ENCODE data around the gene LTA. TPM values are rescaled to one million over a fixed set of nuclear protein-coding genes. Genes with fewer than 3 reads are reported as not detected.
A peak's percentile ranks its signal among the peaks of the same experiment; 100 is the strongest.

The LTA gene
- total RNA-seq, 5 donors from 2014 or later (not counting 1 experiment from before 2014, with no cell fraction given), result 12.5 to 23.9 (median 17.9) TPM

DNA sequence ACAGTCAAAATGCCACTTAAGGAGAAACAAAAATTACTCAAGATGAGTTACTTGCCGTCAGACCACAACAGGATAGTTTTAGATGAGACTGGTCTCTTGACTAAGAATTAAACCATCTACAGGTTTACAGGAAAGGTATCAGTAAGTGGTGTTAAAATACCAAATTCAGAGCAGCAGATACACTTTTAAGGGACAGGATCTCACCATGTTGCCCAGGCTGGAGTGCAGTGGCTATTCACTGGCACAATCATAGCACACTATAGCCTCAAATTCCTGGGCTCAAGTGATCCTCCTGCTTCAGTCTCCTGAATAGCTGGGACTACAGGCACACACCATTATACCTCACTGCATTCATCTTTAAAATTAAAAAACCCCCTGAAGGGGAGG is 38.6 kb upstream of the LTA start:
- Histone ChIP-seq H3K4me1 (ENCODE audit: control insufficient read depth in 1 of 2, extremely low read depth in 1 of 2, insufficient read depth in 2 of 2, low read length in 2 of 2) (peaks cover 0 to 7% of the 10 kb centered on the region in 2 experiments), H3K9me3 (no peaks in the 10 kb centered on the region), H3K27ac (ENCODE audit: low read length) (no peak overlapping the region), H3K4me3 (ENCODE audit: control insufficient read depth in 1 of 2, extremely low read depth in 1 of 2, low read length in 1 of 2) (no peak overlapping the region), H3K27me3 (replicated peaks in 1 of 2; ENCODE audit: control insufficient read depth in 2 of 2, extremely low read depth in 1 of 2, insufficient read depth in 2 of 2, low read length in 1 of 2) (no peaks in the 10 kb centered on the region), H3K36me3 (ENCODE audit: control insufficient read depth in 2 of 2, extremely low read depth in 1 of 2, insufficient read depth in 1 of 2, low read length in 1 of 2) (peaks cover 14 to 88% of the 10 kb centered on the region in 2 donors)
- H3K36me3 Mint-ChIP-seq, result peaks cover 65% of the 10 kb centered on the region
- H3K9me3 Mint-ChIP-seq, result no peaks in the 10 kb centered on the region
- no peak overlapping the region for H3K4me3 Mint-ChIP-seq
- WGBS (ENCODE audit: insufficient coverage), result no CpG with 5 or more reads among the region's 1 CpG
- H3K27ac Mint-ChIP-seq, result peak overlapping the region; percentile 15 to 25
- no peaks in the 10 kb centered on the region for H3K27me3 Mint-ChIP-seq
- ATAC-seq (replicated peaks in 1 of 4) (no peak), DNase-seq (no peak)
- ChIA-PET CTCF (no interaction called here), POLR2A (no interaction called here)
- peaks cover 25 to 34% (median 29%) of the 10 kb centered on the region in 3 donors for H3K4me1 Mint-ChIP-seq

DNA sequence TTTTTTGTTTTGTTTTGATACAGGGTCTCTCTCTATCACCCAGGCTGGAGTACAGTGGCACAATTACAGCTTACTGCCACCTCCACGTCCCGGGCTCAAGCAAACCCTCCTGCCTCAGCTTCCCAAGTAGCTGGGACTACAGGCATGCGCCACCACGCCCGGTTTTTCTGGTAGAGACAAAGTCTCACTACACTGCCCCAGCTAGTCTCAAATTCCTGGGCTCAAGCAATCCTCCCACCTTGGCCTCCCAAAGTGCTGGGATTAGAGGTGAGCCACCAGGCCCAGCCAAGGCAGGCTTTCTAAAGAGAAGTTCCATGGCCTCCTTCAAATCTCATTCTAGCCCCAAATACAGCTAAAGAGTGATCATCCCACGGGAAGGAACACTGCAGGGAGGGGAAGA is 38.1 kb upstream of the LTA start:
- H3K27ac Mint-ChIP-seq, result no peak overlapping the region
- Histone ChIP-seq H3K27me3 (replicated peaks in 1 of 2; ENCODE audit: control insufficient read depth in 2 of 2, extremely low read depth in 1 of 2, insufficient read depth in 2 of 2, low read length in 1 of 2) (no peaks in the 10 kb centered on the region), H3K4me3 (ENCODE audit: control insufficient read depth in 1 of 2, extremely low read depth in 1 of 2, low read length in 1 of 2) (no peak overlapping the region), H3K4me1 (ENCODE audit: control insufficient read depth in 1 of 2, extremely low read depth in 1 of 2, insufficient read depth in 2 of 2, low read length in 2 of 2) (peaks cover 4 to 13% of the 10 kb centered on the region in 2 experiments), H3K27ac (ENCODE audit: low read length) (no peak overlapping the region), H3K36me3 (ENCODE audit: control insufficient read depth in 2 of 2, extremely low read depth in 1 of 2, insufficient read depth in 1 of 2, low read length in 1 of 2) (peaks cover 19 to 93% of the 10 kb centered on the region in 2 donors), H3K9me3 (no peaks in the 10 kb centered on the region)
- ChIA-PET POLR2A (no interaction called here), CTCF (no interaction called here)
- DNase-seq (no peak), ATAC-seq (replicated peaks in 1 of 4) (no peak)
- peaks cover 31 to 40% (median 35%) of the 10 kb centered on the region in 3 donors for H3K4me1 Mint-ChIP-seq
- H3K4me3 Mint-ChIP-seq, result peak overlapping the region in 1 of 3 donors; percentile 13
- no peaks in the 10 kb centered on the region for H3K27me3 Mint-ChIP-seq
- peaks cover 70% of the 10 kb centered on the region for H3K36me3 Mint-ChIP-seq
- H3K9me3 Mint-ChIP-seq, result no peaks in the 10 kb centered on the region
- WGBS (ENCODE audit: insufficient coverage), result 97% methylated on average over 3 of the region's 6 CpGs

DNA sequence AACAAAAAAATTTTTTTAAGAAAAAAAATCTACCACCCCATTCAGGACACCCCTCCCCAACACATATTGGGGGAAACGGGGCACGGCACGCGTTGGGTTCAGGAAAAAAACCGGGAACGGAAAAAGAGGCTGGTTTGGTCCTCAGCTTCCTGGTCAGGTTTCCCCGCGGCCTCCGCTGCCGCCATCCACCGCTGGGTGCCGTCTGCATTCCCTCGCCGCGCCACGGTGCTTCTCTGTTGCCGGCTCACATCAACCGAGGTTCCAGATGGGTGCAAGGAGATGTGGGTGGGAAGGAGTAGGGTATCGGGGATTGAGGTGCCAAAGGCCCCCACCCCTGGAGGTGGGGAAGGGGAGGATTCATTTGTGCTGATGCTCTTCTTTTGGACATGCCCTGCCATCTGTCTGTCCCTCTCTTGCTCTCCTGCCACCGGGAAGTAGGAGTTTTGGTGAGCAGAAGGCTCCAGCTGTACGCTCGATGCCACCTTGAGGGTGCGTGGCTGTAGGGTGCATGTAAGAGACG is 37.5 kb upstream of the LTA start:
- ATAC-seq (replicated peaks in 1 of 4) (no peak), DNase-seq (no peak)
- H3K27ac ChIP-seq (ENCODE audit: low read length), result no peak overlapping the region
- peaks cover 18 to 96% of the 10 kb centered on the region in 2 donors for H3K36me3 ChIP-seq (ENCODE audit: control insufficient read depth in 2 of 2, extremely low read depth in 1 of 2, insufficient read depth in 1 of 2, low read length in 1 of 2)
- ChIA-PET CTCF (no interaction called here), POLR2A (no interaction called here)
- Mint-ChIP-seq H3K27ac (no peak overlapping the region), H3K9me3 (no peaks in the 10 kb centered on the region), H3K27me3 (no peaks in the 10 kb centered on the region), H3K4me3 (no peak overlapping the region), H3K36me3 (peaks cover 76% of the 10 kb centered on the region), H3K4me1 (peaks cover 36 to 46% (median 41%) of the 10 kb centered on the region in 3 donors)
- no peaks in the 10 kb centered on the region for H3K9me3 ChIP-seq
- no peak overlapping the region for H3K4me3 ChIP-seq (ENCODE audit: control insufficient read depth in 1 of 2, extremely low read depth in 1 of 2, low read length in 1 of 2)
- H3K4me1 ChIP-seq (ENCODE audit: control insufficient read depth in 1 of 2, extremely low read depth in 1 of 2, insufficient read depth in 2 of 2, low read length in 2 of 2), result peaks cover 9 to 18% of the 10 kb centered on the region in 2 experiments
- H3K27me3 ChIP-seq (replicated peaks in 1 of 2; ENCODE audit: control insufficient read depth in 2 of 2, extremely low read depth in 1 of 2, insufficient read depth in 2 of 2, low read length in 1 of 2), result no peaks in the 10 kb centered on the region
- WGBS (ENCODE audit: insufficient coverage), result 92% methylated on average over 21 of the region's 24 CpGs

DNA sequence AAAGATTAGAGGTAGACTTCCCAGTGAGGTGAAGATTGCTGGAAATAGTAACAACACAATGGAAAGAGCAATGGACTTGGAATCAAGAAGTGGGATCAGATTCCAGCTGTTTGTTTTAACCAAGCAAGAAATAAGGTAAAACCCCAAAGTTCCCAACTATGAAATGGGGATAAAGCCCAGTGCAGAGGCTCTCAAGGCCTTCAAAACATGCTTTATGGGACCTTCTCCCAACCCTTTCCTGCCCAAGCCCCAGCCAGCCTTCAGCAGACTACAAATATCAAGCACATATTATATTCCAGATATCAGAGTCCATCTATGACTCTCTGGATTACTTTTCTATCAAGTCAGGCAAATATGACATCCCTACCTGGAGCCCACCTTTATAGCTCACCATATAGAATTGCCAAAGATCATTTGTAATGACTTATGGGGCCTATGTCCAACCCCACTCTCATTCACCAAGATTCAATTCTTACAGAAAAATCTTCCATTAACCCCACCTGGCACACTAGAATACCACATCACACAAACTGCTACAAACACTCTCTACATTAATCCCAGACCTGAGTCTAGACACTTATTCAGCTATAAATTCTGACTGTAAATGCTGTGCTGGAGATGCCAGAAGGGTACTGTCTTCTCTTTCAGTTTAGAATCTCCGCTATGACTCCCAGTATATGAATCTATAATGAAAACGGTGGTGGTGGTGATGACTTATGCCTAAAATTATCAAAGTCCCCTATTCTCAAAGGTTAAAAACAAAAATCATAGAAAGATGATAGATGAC is 36.4 kb upstream of the LTA start:
- WGBS (ENCODE audit: insufficient coverage), result no CpG with 5 or more reads among the region's 2 CpGs
- POLR2A ChIA-PET, result interaction anchor here in 1 of 2 donors (0.6 kb wide), 2 partner anchors 104 to 622 kb away, joined by 3 to 5 read pairs; no protein-coding TSS in a partner anchor
- no peaks in the 10 kb centered on the region for H3K9me3 ChIP-seq
- Mint-ChIP-seq H3K4me1 (peaks cover 48 to 53% (median 52%) of the 10 kb centered on the region in 3 donors), H3K9me3 (no peaks in the 10 kb centered on the region), H3K27ac (no peak overlapping the region), H3K27me3 (no peaks in the 10 kb centered on the region), H3K36me3 (peaks cover 75% of the 10 kb centered on the region), H3K4me3 (no peak overlapping the region)
- H3K27ac ChIP-seq (ENCODE audit: low read length), result no peak overlapping the region
- H3K4me3 ChIP-seq (ENCODE audit: control insufficient read depth in 1 of 2, extremely low read depth in 1 of 2, low read length in 1 of 2), result no peak overlapping the region
- no peaks in the 10 kb centered on the region for H3K27me3 ChIP-seq (replicated peaks in 1 of 2; ENCODE audit: control insufficient read depth in 2 of 2, extremely low read depth in 1 of 2, insufficient read depth in 2 of 2, low read length in 1 of 2)
- CTCF ChIA-PET, result no interaction called here
- H3K36me3 ChIP-seq (ENCODE audit: control insufficient read depth in 2 of 2, extremely low read depth in 1 of 2, insufficient read depth in 1 of 2, low read length in 1 of 2), result peaks cover 16 to 96% of the 10 kb centered on the region in 2 donors
- DNase-seq (no peak), ATAC-seq (replicated peaks in 1 of 4) (no peak)
- peaks cover 21 to 30% of the 10 kb centered on the region in 2 experiments for H3K4me1 ChIP-seq (ENCODE audit: control insufficient read depth in 1 of 2, extremely low read depth in 1 of 2, insufficient read depth in 2 of 2, low read length in 2 of 2)

DNA sequence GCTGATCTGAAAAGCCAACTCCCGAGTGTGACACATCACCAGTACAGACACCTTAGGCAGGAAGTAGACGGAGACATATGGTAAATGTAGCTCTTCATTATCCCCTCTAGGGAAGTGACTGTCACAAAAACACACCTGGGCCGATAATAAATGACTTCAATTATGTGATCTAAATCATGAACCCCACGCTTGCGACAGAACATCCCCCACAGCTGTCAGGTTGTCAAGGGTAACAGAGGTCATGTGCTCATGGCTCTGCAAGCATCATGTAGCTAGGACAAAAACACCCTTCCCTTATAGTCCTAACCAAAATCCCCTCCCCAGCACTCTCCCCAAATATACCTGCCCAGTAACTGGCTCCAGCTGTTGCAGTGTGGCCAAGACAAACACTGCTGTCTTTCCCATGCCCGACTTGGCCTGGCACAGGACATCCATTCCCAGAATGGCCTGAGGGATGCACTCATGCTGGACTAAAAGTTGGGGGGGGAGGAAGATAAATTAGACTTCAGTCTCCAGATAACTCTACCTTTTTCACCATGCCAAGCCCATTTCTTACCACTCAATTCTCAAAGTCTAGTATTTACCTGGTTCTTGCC is 33.2 kb upstream of the LTA start:
- Histone ChIP-seq H3K4me3 (ENCODE audit: control insufficient read depth in 1 of 2, extremely low read depth in 1 of 2, low read length in 1 of 2) (no peak overlapping the region), H3K27ac (ENCODE audit: low read length) (peak overlapping the region; percentile 99), H3K27me3 (replicated peaks in 1 of 2; ENCODE audit: control insufficient read depth in 2 of 2, extremely low read depth in 1 of 2, insufficient read depth in 2 of 2, low read length in 1 of 2) (no peaks in the 10 kb centered on the region), H3K36me3 (ENCODE audit: control insufficient read depth in 2 of 2, extremely low read depth in 1 of 2, insufficient read depth in 1 of 2, low read length in 1 of 2) (peaks cover 11 to 65% of the 10 kb centered on the region in 2 donors), H3K4me1 (ENCODE audit: control insufficient read depth in 1 of 2, extremely low read depth in 1 of 2, insufficient read depth in 2 of 2, low read length in 2 of 2) (peaks cover 25 to 44% of the 10 kb centered on the region in 2 experiments), H3K9me3 (no peaks in the 10 kb centered on the region)
- no peaks in the 10 kb centered on the region for H3K9me3 Mint-ChIP-seq
- WGBS (ENCODE audit: insufficient coverage), result 0% methylated on average over 1 of the region's 6 CpGs
- CTCF ChIA-PET, result interaction anchor here in 1 of 2 donors (0.6 to 6.2 kb wide), 2 partner anchors 48 to 59 kb away, joined by 3 to 40 read pairs; no protein-coding TSS in a partner anchor
- peaks cover 56% of the 10 kb centered on the region for H3K36me3 Mint-ChIP-seq
- peak in 2 of 35 experiments; percentile 17 to 23 for DNase-seq
- POLR2A ChIA-PET, result interaction anchor here (0.5 to 1.1 kb wide), 2 partner anchors 11 to 42 kb away, joined by 3 to 5 read pairs; no protein-coding TSS in a partner anchor
- ATAC-seq (replicated peaks in 1 of 4), result no peak
- peak overlapping the region; percentile 96 to 99 (median 97) for H3K4me3 Mint-ChIP-seq
- peak overlapping the region; percentile 99 for H3K27ac Mint-ChIP-seq
- no peaks in the 10 kb centered on the region for H3K27me3 Mint-ChIP-seq
- peaks cover 61 to 64% (median 62%) of the 10 kb centered on the region in 3 donors for H3K4me1 Mint-ChIP-seq

DNA sequence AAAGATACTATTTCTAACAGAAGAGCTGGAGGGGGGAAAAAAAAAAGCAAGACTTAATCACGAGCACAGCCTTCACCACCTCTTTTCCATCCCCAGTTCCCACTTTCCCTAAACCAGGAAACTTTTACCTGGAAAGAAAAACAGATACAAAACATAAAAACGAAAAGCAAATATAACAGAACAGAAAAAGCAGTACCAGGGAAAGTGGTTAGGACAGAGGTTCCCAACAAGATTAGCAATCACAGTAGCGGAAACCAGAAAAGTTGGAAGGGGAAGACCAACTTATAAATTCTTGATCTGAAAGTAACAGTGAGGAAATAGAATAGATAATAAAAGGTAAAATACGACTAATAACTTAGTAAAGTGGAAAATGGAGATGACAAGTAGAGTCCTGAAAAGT is 31.4 kb upstream of the LTA start:
- Histone ChIP-seq H3K4me1 (ENCODE audit: control insufficient read depth in 1 of 2, extremely low read depth in 1 of 2, insufficient read depth in 2 of 2, low read length in 2 of 2) (peaks cover 25 to 40% of the 10 kb centered on the region in 2 experiments), H3K9me3 (no peaks in the 10 kb centered on the region), H3K27ac (ENCODE audit: low read length) (peak overlapping the region; percentile 99), H3K4me3 (ENCODE audit: control insufficient read depth in 1 of 2, extremely low read depth in 1 of 2, low read length in 1 of 2) (peak overlapping the region; percentile 87 to 99), H3K27me3 (replicated peaks in 1 of 2; ENCODE audit: control insufficient read depth in 2 of 2, extremely low read depth in 1 of 2, insufficient read depth in 2 of 2, low read length in 1 of 2) (no peaks in the 10 kb centered on the region), H3K36me3 (ENCODE audit: control insufficient read depth in 2 of 2, extremely low read depth in 1 of 2, insufficient read depth in 1 of 2, low read length in 1 of 2) (peaks cover 11 to 47% of the 10 kb centered on the region in 2 donors)
- Mint-ChIP-seq H3K36me3 (peaks cover 42% of the 10 kb centered on the region), H3K4me1 (peaks cover 57 to 62% (median 60%) of the 10 kb centered on the region in 3 donors), H3K4me3 (peak overlapping the region; percentile 96 to 99 (median 97)), H3K27me3 (no peaks in the 10 kb centered on the region), H3K9me3 (no peaks in the 10 kb centered on the region), H3K27ac (peak overlapping the region; percentile 99)
- 20% methylated on average over 1 of the region's 4 CpGs for WGBS (ENCODE audit: insufficient coverage)
- no peak for DNase-seq
- no peak for ATAC-seq (replicated peaks in 1 of 4)
- ChIA-PET POLR2A (interaction anchor here in 1 of 2 donors (0.8 to 1.0 kb wide), 2 partner anchors 78 to 141 kb away, joined by 3 read pairs; no protein-coding TSS in a partner anchor), CTCF (interaction anchor here (0.8 to 6.2 kb wide), 7 partner anchors 43 to 824 kb away, joined by 3 to 40 read pairs (median 5); partner anchors contain the start of genes BAG6 (in 1 of the 2) and MDC1 (in 1 of the 2))

Measured in T-cell (primary cell).